Rectal smooth muscle tissue (tissue), 1 donor: Measurements from ENCODE around the gene RXRA.
A peak's percentile ranks its signal among the peaks of the same experiment; 100 is the strongest.

Source experiments
- H3K27ac ChIP-seq: one replicate; pipeline ENCODE4 v1.7.0; 2013; ENCODE audit warnings: low read depth, low read length, inconsistent platforms
- H3K27me3 ChIP-seq: one replicate; pipeline ENCODE4 v1.7.0; 2013; ENCODE audit warnings: low read length; ENCODE audit not compliant: control insufficient read depth, insufficient read depth
- H3K36me3 ChIP-seq: one replicate; pipeline ENCODE4 v1.7.0; 2013; ENCODE audit warnings: low read length; ENCODE audit not compliant: control insufficient read depth, insufficient read depth
- H3K4me1 ChIP-seq: one replicate; pipeline ENCODE4 v1.7.0; 2013; ENCODE audit warnings: low read length; ENCODE audit not compliant: control insufficient read depth, insufficient read depth
- H3K4me3 ChIP-seq: one replicate; pipeline ENCODE4 v1.7.0; 2013; ENCODE audit warnings: low read length
- H3K9ac ChIP-seq: one replicate; pipeline ENCODE4 v1.7.0; 2013; ENCODE audit warnings: low read length

RXRA gene

GRCh38 chr9:134468358-134468757 lies 142.1 kb downstream of the RXRA start:
- H3K9ac ChIP-seq: no peak overlapping the region
- no peak overlapping the region for H3K4me3 ChIP-seq
- H3K4me1 ChIP-seq: peaks cover 15% of the 10 kb centered on the region
- no peaks in the 10 kb centered on the region for H3K36me3 ChIP-seq
- peak overlapping the region; percentile 56 for H3K27ac ChIP-seq
- no peaks in the 10 kb centered on the region for H3K27me3 ChIP-seq

- Histone ChIP-seq H3K27ac (peak overlapping the region; percentile 84), H3K27me3 (no peaks in the 10 kb centered on the region), H3K4me1 (peaks cover 15% of the 10 kb centered on the region), H3K4me3 (no peak overlapping the region), H3K36me3 (no peaks in the 10 kb centered on the region), H3K9ac (no peak overlapping the region)
Observed at GRCh38 chr9:134469041-134469875, 143.0 kb downstream of the RXRA start.

GRCh38 chr9:134472256-134472655 lies 146.0 kb downstream of the RXRA start:
- Histone ChIP-seq H3K36me3 (no peaks in the 10 kb centered on the region), H3K27me3 (no peaks in the 10 kb centered on the region), H3K9ac (no peak overlapping the region), H3K4me3 (no peak overlapping the region), H3K4me1 (peaks cover 23% of the 10 kb centered on the region), H3K27ac (no peak overlapping the region)

GRCh38 chr9:134473141-134474054 lies 147.1 kb downstream of the RXRA start:
- Histone ChIP-seq H3K36me3 (no peaks in the 10 kb centered on the region), H3K9ac (no peak overlapping the region), H3K4me3 (no peak overlapping the region), H3K4me1 (peaks cover 27% of the 10 kb centered on the region), H3K27ac (no peak overlapping the region), H3K27me3 (no peaks in the 10 kb centered on the region)

- Histone ChIP-seq H3K36me3 (no peaks in the 10 kb centered on the region), H3K4me3 (no peak overlapping the region), H3K27ac (no peak overlapping the region), H3K9ac (no peak overlapping the region), H3K4me1 (peaks cover 22% of the 10 kb centered on the region), H3K27me3 (no peaks in the 10 kb centered on the region)
Observed at GRCh38 chr9:134474055-134474370, 147.8 kb downstream of the RXRA start.

GRCh38 chr9:134475011-134475790 lies 148.9 kb downstream of the RXRA start:
- peaks cover 14% of the 10 kb centered on the region for H3K4me1 ChIP-seq
- H3K4me3 ChIP-seq: no peak overlapping the region
- no peak overlapping the region for H3K9ac ChIP-seq
- no peaks in the 10 kb centered on the region for H3K36me3 ChIP-seq
- peak overlapping the region; percentile 42 for H3K27ac ChIP-seq
- H3K27me3 ChIP-seq: no peaks in the 10 kb centered on the region

GRCh38 chr9:134476272-134476941 lies 150.2 kb downstream of the RXRA start:
- no peaks in the 10 kb centered on the region for H3K27me3 ChIP-seq
- peaks cover 14% of the 10 kb centered on the region for H3K4me1 ChIP-seq
- no peak overlapping the region for H3K4me3 ChIP-seq
- no peak overlapping the region for H3K9ac ChIP-seq
- H3K36me3 ChIP-seq: no peaks in the 10 kb centered on the region
- no peak overlapping the region for H3K27ac ChIP-seq

- peaks cover 14% of the 10 kb centered on the region for H3K4me1 ChIP-seq
- H3K9ac ChIP-seq: no peak overlapping the region
- no peak overlapping the region for H3K27ac ChIP-seq
- H3K27me3 ChIP-seq: no peaks in the 10 kb centered on the region
- H3K36me3 ChIP-seq: no peaks in the 10 kb centered on the region
- no peak overlapping the region for H3K4me3 ChIP-seq
Observed at GRCh38 chr9:134476942-134477335, 150.7 kb downstream of the RXRA start.

- Histone ChIP-seq H3K27me3 (no peaks in the 10 kb centered on the region), H3K4me1 (peaks cover 14% of the 10 kb centered on the region), H3K9ac (no peak overlapping the region), H3K36me3 (no peaks in the 10 kb centered on the region), H3K4me3 (no peak overlapping the region), H3K27ac (no peak overlapping the region)
Observed at GRCh38 chr9:134477342-134477925, 151.2 kb downstream of the RXRA start.

GRCh38 chr9:134477927-134478326 lies 151.7 kb downstream of the RXRA start:
- H3K27me3 ChIP-seq: no peaks in the 10 kb centered on the region
- H3K4me1 ChIP-seq: peaks cover 14% of the 10 kb centered on the region
- no peaks in the 10 kb centered on the region for H3K36me3 ChIP-seq
- H3K27ac ChIP-seq: no peak overlapping the region
- no peak overlapping the region for H3K4me3 ChIP-seq
- no peak overlapping the region for H3K9ac ChIP-seq

GRCh38 chr9:134481762-134482161 lies 155.5 kb downstream of the RXRA start:
- H3K9ac ChIP-seq: no peak overlapping the region
- no peak overlapping the region for H3K4me3 ChIP-seq
- H3K4me1 ChIP-seq: peaks cover 6% of the 10 kb centered on the region
- H3K36me3 ChIP-seq: no peaks in the 10 kb centered on the region
- no peak overlapping the region for H3K27ac ChIP-seq
- H3K27me3 ChIP-seq: no peaks in the 10 kb centered on the region
